ENCODE results near the gene LTC4S. TPM values are rescaled to one million over a fixed set of nuclear protein-coding genes. Genes with fewer than 3 reads are reported as not detected.

Gene LTC4S
- polyA plus RNA-seq, 1 donor from 2014 or later: 5.9 TPM

GRCh38 chr5:179749857-179750508 lies 43.8 kb upstream of the LTC4S start:
- no peaks in the 10 kb centered on the region for H3K9me3 ChIP-seq (ENCODE audit: low read length)
- no peak overlapping the region for H3K9ac ChIP-seq (ENCODE audit: low read length)
- no peaks in the 10 kb centered on the region for H3K27me3 ChIP-seq (ENCODE audit: insufficient read depth, low read depth, low read length)
- H3K36me3 ChIP-seq (ENCODE audit: insufficient read depth, low read length): peaks cover 6% of the 10 kb centered on the region
- H3K9me2 ChIP-seq (ENCODE audit: insufficient read depth, low read length): no peaks in the 10 kb centered on the region
- no peaks in the 10 kb centered on the region for H3F3A ChIP-seq (ENCODE audit: insufficient read depth, low read length, poor library complexity, severe bottlenecking)
- H2AFZ ChIP-seq (ENCODE audit: low read depth, low read length): no peak overlapping the region
- TF ChIP-seq SMC3 (conservative IDR thresholded peaks at IDR 0.05; ENCODE audit: poor library complexity) (no peak), TAF1 (IDR thresholded peaks at IDR 0.05; ENCODE audit: low read depth) (no peak), MXI1 (conservative IDR thresholded peaks at IDR 0.05; ENCODE audit: poor library complexity, severe bottlenecking) (no peak), EP300 (conservative IDR thresholded peaks at IDR 0.05; ENCODE audit: poor library complexity, severe bottlenecking) (no peak), CTCF (IDR thresholded peaks at IDR 0.05; ENCODE audit: poor library complexity, severe bottlenecking) (no peak), REST (IDR thresholded peaks at IDR 0.05; ENCODE audit: borderline replicate concordance) (no peak), RAD21 (conservative IDR thresholded peaks at IDR 0.05) (no peak), POLR2AphosphoS5 (IDR thresholded peaks at IDR 0.05) (no peak), EZH2 (IDR thresholded peaks at IDR 0.05; ENCODE audit: borderline replicate concordance, insufficient read depth, low read length, poor library complexity, severe bottlenecking) (no peak)
- no peak overlapping the region for H3K4me3 ChIP-seq (ENCODE audit: low read length)
- no peak overlapping the region for H3K27ac ChIP-seq (ENCODE audit: low read length)
- peaks cover 5% of the 10 kb centered on the region for H4K20me1 ChIP-seq (ENCODE audit: insufficient read depth)
- H3K79me2 ChIP-seq (replicated peaks; ENCODE audit: insufficient read depth, low read length): peaks cover 71% of the 10 kb centered on the region
- H3K4me2 ChIP-seq (ENCODE audit: low read length): no peak overlapping the region

- Histone ChIP-seq H3K27ac (ENCODE audit: low read length) (no peak overlapping the region), H4K20me1 (ENCODE audit: insufficient read depth) (peaks cover 9% of the 10 kb centered on the region), H3K36me3 (ENCODE audit: insufficient read depth, low read length) (peaks cover 6% of the 10 kb centered on the region), H3K9me3 (ENCODE audit: low read length) (no peaks in the 10 kb centered on the region), H3K27me3 (ENCODE audit: insufficient read depth, low read depth, low read length) (no peaks in the 10 kb centered on the region), H3K9me2 (ENCODE audit: insufficient read depth, low read length) (no peaks in the 10 kb centered on the region), H3F3A (ENCODE audit: insufficient read depth, low read length, poor library complexity, severe bottlenecking) (no peaks in the 10 kb centered on the region), H3K4me2 (ENCODE audit: low read length) (no peak overlapping the region), H2AFZ (ENCODE audit: low read depth, low read length) (no peak overlapping the region), H3K79me2 (replicated peaks; ENCODE audit: insufficient read depth, low read length) (peaks cover 76% of the 10 kb centered on the region), H3K9ac (ENCODE audit: low read length) (no peak overlapping the region), H3K4me3 (ENCODE audit: low read length) (no peak overlapping the region)
- TF ChIP-seq TAF1 (IDR thresholded peaks at IDR 0.05; ENCODE audit: low read depth) (no peak), CTCF (IDR thresholded peaks at IDR 0.05; ENCODE audit: poor library complexity, severe bottlenecking) (no peak), REST (IDR thresholded peaks at IDR 0.05; ENCODE audit: borderline replicate concordance) (no peak), POLR2AphosphoS5 (IDR thresholded peaks at IDR 0.05) (no peak), RAD21 (conservative IDR thresholded peaks at IDR 0.05) (no peak), EP300 (conservative IDR thresholded peaks at IDR 0.05; ENCODE audit: poor library complexity, severe bottlenecking) (no peak)
These were observed 39.8 kb upstream of the LTC4S start for GRCh38 chr5:179753971-179754370.

All from neural cell (in vitro differentiated cells).